Measurements from ENCODE around the gene C6orf132. TPM values are rescaled to one million over a fixed set of nuclear protein-coding genes. Genes with fewer than 3 reads are reported as not detected.

Gene C6orf132
- total and polyA plus RNA-seq, 2 of the 8 experiments (the other 6 are each of a cell fraction or from before 2014, with no cell fraction given): 31.5 to 64.0 TPM

- TF ChIP-seq CHD7 (IDR thresholded peaks at IDR 0.05; ENCODE audit: insufficient replicate concordance, low read length) (no peak), EP300 (IDR thresholded peaks at IDR 0.05; ENCODE audit: borderline replicate concordance in 1 of 2, low read depth in 2 of 2, low read length in 2 of 2) (no peak), TCF12 (IDR thresholded peaks at IDR 0.05; ENCODE audit: low read depth, low read length) (no peak), JUN (IDR thresholded peaks at IDR 0.05; ENCODE audit: low read depth, low read length) (no peak), USF2 (IDR thresholded peaks at IDR 0.05; ENCODE audit: low read length) (no peak), SP1 (IDR thresholded peaks at IDR 0.05; ENCODE audit: low read depth, low read length) (no peak), POLR2AphosphoS5 (IDR thresholded peaks at IDR 0.05; ENCODE audit: low read depth, low read length) (0 out of 2 replicates have a peak, but pooled peaks have one; percentile 2), CBX8 (IDR thresholded peaks at IDR 0.05; ENCODE audit: borderline replicate concordance, low read depth, low read length) (no peak), SIX5 (IDR thresholded peaks at IDR 0.05; ENCODE audit: low read depth, low read length) (no peak), JUND (IDR thresholded peaks at IDR 0.05; ENCODE audit: low read length) (0 out of 2 replicates have a peak, but pooled peaks have one; percentile 2)
Measured at GRCh38 chr6:42104095-42104803, 38.2 kb downstream of the C6orf132 start (continued).

All from H1 (cell line).